Neutrophil (primary cell): ENCODE data around the gene TNRC6B.

Experiments used
- H3K27ac ChIP-seq: fragments of 200-600 bp; sonication (generic); 2 replicates; pipeline ENCODE4 v1.5.1; 2016; ENCODE audit warnings: mild to moderate bottlenecking, moderate library complexity
- H3K27me3 ChIP-seq: fragments of 200-600 bp; sonication (generic); 2 replicates; pipeline ENCODE4 v1.6.0; 2016; ENCODE audit warnings: mild to moderate bottlenecking
- H3K36me3 ChIP-seq: fragments of 200-600 bp; sonication (generic); 2 replicates; pipeline ENCODE4 v1.5.1; 2017
- H3K4me1 ChIP-seq, 2 experiments: fragments of 200-600 bp in 1 of 2; sonication (generic) in 1 of 2; 1 replicate in 1 of 2; 2 replicates in 1 of 2; pipeline versions ENCODE4 v1.5.1 to v1.6.1; 2013 to 2016; ENCODE audit warnings: low read depth in 1 of 2, low read length in 1 of 2, mild to moderate bottlenecking in 1 of 2, moderate library complexity in 1 of 2; ENCODE audit not compliant: control insufficient read depth in 1 of 2, insufficient read depth in 1 of 2
- H3K4me3 ChIP-seq, 2 experiments: fragments of 200-600 bp in 1 of 2; sonication (generic) in 1 of 2; 1 replicate in 1 of 2; 2 replicates in 1 of 2; pipeline ENCODE4 v1.5.1; 2013 to 2016; ENCODE audit warnings: low read depth in 1 of 2, low read length in 1 of 2, mild to moderate bottlenecking in 1 of 2, moderate library complexity in 1 of 2
- H3K9me3 ChIP-seq: fragments of 200-600 bp; sonication (generic); 2 replicates; pipeline ENCODE4 v1.5.1; 2016
- CTCF ChIP-seq: fragments of 200-600 bp; sonication (generic); IDR thresholded peaks from 2 replicates; pipeline ENCODE4 v1.5.1; 2016; ENCODE audit warnings: antibody characterized with exemption

TNRC6B gene

GRCh38 chr22:40202225-40202944 is 24.7 kb downstream of the TNRC6B start:
- H3K27me3 ChIP-seq = no peaks in the 10 kb centered on the region
- no peak overlapping the region for H3K4me3 ChIP-seq
- H3K4me1 ChIP-seq = peaks cover 39 to 47% of the 10 kb centered on the region in 2 experiments
- no peaks in the 10 kb centered on the region for H3K9me3 ChIP-seq
- H3K36me3 ChIP-seq = peaks cover 7% of the 10 kb centered on the region
- TF ChIP-seq CTCF = no peak
- H3K27ac ChIP-seq = peak overlapping the region; percentile 61

- no peak overlapping the region for H3K4me3 ChIP-seq
- H3K9me3 ChIP-seq = no peaks in the 10 kb centered on the region
- peaks cover 7% of the 10 kb centered on the region for H3K36me3 ChIP-seq
- peak overlapping the region; percentile 61 for H3K27ac ChIP-seq
- H3K27me3 ChIP-seq = no peaks in the 10 kb centered on the region
- TF ChIP-seq CTCF = no peak
- peaks cover 39 to 47% of the 10 kb centered on the region in 2 experiments for H3K4me1 ChIP-seq
Measured at GRCh38 chr22:40203572-40203971, 25.8 kb downstream of the TNRC6B start.

GRCh38 chr22:40204321-40205116 is 26.8 kb downstream of the TNRC6B start:
- H3K4me1 ChIP-seq = peaks cover 48 to 55% of the 10 kb centered on the region in 2 experiments
- H3K36me3 ChIP-seq = peaks cover 7% of the 10 kb centered on the region
- H3K4me3 ChIP-seq = no peak overlapping the region
- TF ChIP-seq CTCF = no peak
- peak overlapping the region; percentile 61 for H3K27ac ChIP-seq
- no peaks in the 10 kb centered on the region for H3K27me3 ChIP-seq
- H3K9me3 ChIP-seq = no peaks in the 10 kb centered on the region

- Histone ChIP-seq H3K27me3 (no peaks in the 10 kb centered on the region), H3K4me1 (peaks cover 68 to 76% of the 10 kb centered on the region in 2 experiments)
- no peak for TF ChIP-seq CTCF
Measured at GRCh38 chr22:40206561-40206960, 28.8 kb downstream of the TNRC6B start.

GRCh38 chr22:40210818-40211217 is 33.1 kb downstream of the TNRC6B start:
- TF ChIP-seq CTCF = no peak
- Histone ChIP-seq H3K4me3 (peak overlapping the region in 1 of 2 experiments; percentile 12), H3K27me3 (no peaks in the 10 kb centered on the region), H3K27ac (peak overlapping the region; percentile 85), H3K4me1 (peaks cover 81% of the 10 kb centered on the region in 2 experiments), H3K9me3 (no peaks in the 10 kb centered on the region), H3K36me3 (no peaks in the 10 kb centered on the region)

More at GRCh38 chr22:40206561-40206960, 28.8 kb downstream of the TNRC6B start:
- Histone ChIP-seq H3K9me3 (no peaks in the 10 kb centered on the region), H3K36me3 (peaks cover 7% of the 10 kb centered on the region), H3K27ac (no peak overlapping the region), H3K4me3 (no peak overlapping the region)
